SK-N-MC (cell line): ENCODE measurements around the gene RASA3.
"Not testable (repeated sequence)": the region's sequence is repeated elsewhere in the genome, so short reads cannot be mapped to it uniquely, and the experiment has no call there.

ENCODE experiments used
- DNase-seq: peaks from one replicate; pipeline ENCODE4 v3.0.0-alpha.2; 2011; ENCODE audit warnings: low read depth, low spot score
- H3K27ac ChIP-seq: fragments of 200-600 bp; sonication (generic); 2 replicates; pipeline ENCODE4 v1.5.1; 2016; ENCODE audit warnings: mixed run types
- H3K36me3 ChIP-seq: fragments of 200-600 bp; sonication (generic); 2 replicates; pipeline ENCODE4 v1.6.1; 2017; ENCODE audit warnings: antibody characterized with exemption, low read length, mixed read lengths; ENCODE audit not compliant: insufficient read depth
- H3K4me3 ChIP-seq: fragments of 200-600 bp; sonication (generic); 2 replicates; pipeline ENCODE4 v1.5.1; 2016
- H3K9ac ChIP-seq: fragments of 200-600 bp; sonication (generic); 2 replicates; pipeline ENCODE4 v1.8.0; 2017; ENCODE audit warnings: mixed run types, mixed read lengths; ENCODE audit not compliant: insufficient read length
- H3K9me3 ChIP-seq: fragments of 200-600 bp; sonication (generic); 2 replicates; pipeline ENCODE4 v1.6.1; 2017; ENCODE audit warnings: low read depth, mild to moderate bottlenecking, antibody characterized with exemption, low read length, moderate library complexity, mixed read lengths
- EZH2 ChIP-seq: fragments of 200-600 bp; sonication (generic); IDR thresholded peaks from one replicate; pipeline ENCODE4 v1.6.1; 2017; ENCODE audit warnings: antibody characterized with exemption
- FOXP2 ChIP-seq: optimal IDR thresholded peaks from 2 replicates; pipeline ENCODE3; 2011; ENCODE audit warnings: mild to moderate bottlenecking, moderate library complexity; ENCODE audit not compliant: insufficient read depth; ENCODE audit errors: extremely low read length, control extremely low read depth
- POLR2AphosphoS5 ChIP-seq: IDR thresholded peaks from 2 replicates; pipeline ENCODE4 v1.6.1; 2012; ENCODE audit warnings: mild to moderate bottlenecking, low read depth, low read length, borderline replicate concordance

Gene RASA3

DNA sequence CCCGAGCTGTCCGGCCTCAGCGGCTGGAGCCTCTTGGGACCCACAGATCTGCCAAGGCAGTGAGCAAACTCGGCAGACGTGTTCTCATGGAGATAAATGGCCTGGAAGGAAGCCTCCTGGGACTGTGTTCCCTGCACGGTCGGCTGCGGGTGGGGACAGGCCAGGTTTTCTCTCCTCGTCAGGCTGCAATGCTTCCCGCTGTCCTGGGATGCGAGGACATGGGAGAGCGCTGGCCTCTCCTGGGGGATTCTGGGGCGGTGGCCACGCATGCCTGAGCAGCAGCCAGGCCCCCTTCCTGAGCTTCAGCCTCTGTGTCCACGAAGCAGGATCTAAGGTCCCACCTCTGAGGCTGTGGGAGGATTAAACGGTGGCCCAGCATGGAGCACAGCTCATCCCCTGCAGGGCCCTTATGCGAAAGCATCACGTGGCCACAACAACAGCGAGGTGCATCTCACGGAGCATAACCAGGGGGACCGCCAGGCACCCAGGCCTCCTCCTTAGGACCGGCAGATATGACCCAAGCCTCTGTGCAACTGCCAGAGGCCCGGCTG is 137.3 kb downstream of the RASA3 start:
- TF ChIP-seq POLR2AphosphoS5 = no peak
- Histone ChIP-seq H3K36me3 (no peaks in the 10 kb centered on the region), H3K9me3 (no peaks in the 10 kb centered on the region), H3K9ac (no peak overlapping the region), H3K27ac (no peak overlapping the region), H3K4me3 (no peak overlapping the region)
- no peak for DNase-seq

GRCh38 chr13:113992276-113993005 is 140.0 kb downstream of the RASA3 start:
- no peak for TF ChIP-seq POLR2AphosphoS5
- TF ChIP-seq FOXP2 = no peak
- TF ChIP-seq EZH2 = no peak
- H3K36me3 ChIP-seq = no peaks in the 10 kb centered on the region
- no peak overlapping the region for H3K9ac ChIP-seq
- DNase-seq = no peak
- H3K9me3 ChIP-seq = no peaks in the 10 kb centered on the region
- H3K27ac ChIP-seq = no peak overlapping the region
- no peak overlapping the region for H3K4me3 ChIP-seq

DNA sequence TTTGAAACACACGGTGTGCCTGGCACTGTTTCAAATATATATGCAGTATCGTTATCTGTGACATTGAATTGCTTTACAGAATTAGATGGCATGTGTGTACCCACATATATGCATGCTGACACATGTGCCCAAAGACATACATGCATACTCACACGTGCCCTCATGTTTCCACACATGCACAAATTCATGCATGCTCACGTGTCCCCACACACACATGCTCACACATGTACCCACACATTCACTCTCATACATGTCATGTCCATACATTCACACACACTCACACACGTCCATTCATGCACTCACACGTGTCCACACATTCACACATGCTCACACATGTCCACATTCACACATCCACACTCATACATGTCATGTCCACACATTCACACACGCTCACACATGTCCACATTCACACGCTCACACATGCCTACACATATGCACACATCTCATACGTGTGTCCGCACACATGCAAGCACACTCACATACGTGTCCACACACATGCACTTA is 140.7 kb downstream of the RASA3 start:
- Histone ChIP-seq H3K36me3 (no peaks in the 10 kb centered on the region), H3K9me3 (no peaks in the 10 kb centered on the region), H3K27ac (no peak overlapping the region)

GRCh38 chr13:113991191-113991669 is 141.2 kb downstream of the RASA3 start:
- no peak for DNase-seq
- TF ChIP-seq EZH2 (no peak), POLR2AphosphoS5 (no peak), FOXP2 (no peak)
- H3K36me3 ChIP-seq = no peaks in the 10 kb centered on the region

More for the DNA sequence above, 140.7 kb downstream of the RASA3 start:
- no peak for TF ChIP-seq POLR2AphosphoS5
- no peak for TF ChIP-seq EZH2
- TF ChIP-seq FOXP2 = no peak
- no peak overlapping the region for H3K9ac ChIP-seq
- H3K4me3 ChIP-seq = no peak overlapping the region
- DNase-seq = no peak

GRCh38 chr13:113990321-113990837 is 142.0 kb downstream of the RASA3 start:
- Histone ChIP-seq H3K36me3 (no peaks in the 10 kb centered on the region), H3K4me3 (no peak overlapping the region), H3K9ac (no peak overlapping the region), H3K27ac (no peak overlapping the region), H3K9me3 (no peaks in the 10 kb centered on the region)
- no peak for TF ChIP-seq FOXP2
- no peak for TF ChIP-seq POLR2AphosphoS5
- no peak for TF ChIP-seq EZH2
- DNase-seq = no peak

More at GRCh38 chr13:113991191-113991669, 141.2 kb downstream of the RASA3 start:
- Histone ChIP-seq H3K4me3 (no peak overlapping the region), H3K9ac (no peak overlapping the region), H3K9me3 (no peaks in the 10 kb centered on the region), H3K27ac (no peak overlapping the region)

DNA sequence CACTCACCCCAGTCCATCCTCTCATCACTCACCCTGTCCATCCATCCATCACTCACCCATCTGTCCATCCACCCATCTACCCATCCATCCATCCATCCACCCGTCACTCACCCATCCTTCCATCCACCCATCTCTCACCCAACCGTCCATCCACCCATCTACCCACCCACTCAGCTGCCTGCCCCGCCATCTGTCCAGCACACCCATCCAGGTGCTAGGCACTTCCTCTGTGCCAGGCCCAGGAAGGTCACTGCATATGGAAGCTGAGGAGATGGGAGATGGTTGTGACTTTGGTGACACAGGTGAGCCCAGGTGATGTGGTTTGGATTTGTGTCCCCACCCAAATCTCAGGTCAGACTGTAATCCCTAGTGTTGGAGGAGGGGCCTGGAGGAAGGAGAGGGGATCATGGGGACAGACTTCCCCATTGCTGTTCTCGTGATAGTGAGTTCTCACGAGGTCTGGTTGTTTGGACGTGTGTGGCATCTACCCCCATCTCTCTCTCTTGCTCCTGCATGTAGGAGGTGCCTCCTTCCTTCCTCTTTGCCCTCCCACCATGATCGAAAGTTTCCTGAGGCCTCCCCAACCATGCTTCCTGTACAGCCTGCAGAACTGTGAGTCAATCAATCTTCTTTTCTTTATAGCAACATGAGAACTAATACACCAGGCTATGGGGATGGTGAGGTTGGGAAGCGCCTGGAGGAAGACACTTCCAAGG is 142.7 kb downstream of the RASA3 start:
- Histone ChIP-seq H3K27ac (no peak overlapping the region), H3K4me3 (no peak overlapping the region), H3K9me3 (no peaks in the 10 kb centered on the region), H3K36me3 (no peaks in the 10 kb centered on the region), H3K9ac (no peak overlapping the region)
- no peak for TF ChIP-seq POLR2AphosphoS5
- no peak for TF ChIP-seq FOXP2
- TF ChIP-seq EZH2 = no peak
- DNase-seq = no peak

- not testable (repeated sequence) for H3K36me3 ChIP-seq, H3K4me3 ChIP-seq, H3K9ac ChIP-seq, H3K27ac ChIP-seq, H3K9me3 ChIP-seq, DNase-seq
These were observed 143.6 kb downstream of the RASA3 start for GRCh38 chr13:113988859-113989258.

DNA sequence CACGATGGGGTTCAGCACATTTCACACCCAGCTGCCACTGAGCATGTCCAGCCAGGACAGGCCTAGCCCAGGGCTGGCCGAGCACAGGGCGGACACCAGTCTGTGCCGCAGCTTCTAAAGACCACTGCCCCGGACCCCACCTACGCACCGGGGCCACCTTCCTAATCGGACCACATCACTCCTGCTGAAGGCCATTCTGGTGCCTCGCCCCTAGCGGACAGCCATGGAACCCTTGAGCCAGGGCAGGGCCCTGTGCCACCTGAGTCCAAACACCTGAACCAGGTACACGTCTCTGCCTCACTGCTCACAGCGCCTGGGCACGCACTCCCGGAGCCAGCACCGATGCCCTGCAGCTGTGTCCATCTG is 150.1 kb downstream of the RASA3 start:
- H3K36me3 ChIP-seq = no peaks in the 10 kb centered on the region
- no peak for DNase-seq
- TF ChIP-seq EZH2 (no peak), POLR2AphosphoS5 (no peak), FOXP2 (no peak)
- H3K9me3 ChIP-seq = no peaks in the 10 kb centered on the region
- H3K9ac ChIP-seq = no peak overlapping the region
- no peak overlapping the region for H3K4me3 ChIP-seq
- no peak overlapping the region for H3K27ac ChIP-seq
